Endothelial cell (in vitro differentiated cells): ENCODE data around the gene NIT1. TPM values are rescaled to one million over a fixed set of nuclear protein-coding genes. Genes with fewer than 3 reads are reported as not detected.
A peak's percentile ranks its signal among the peaks of the same experiment; 100 is the strongest.

Experiments
- DNase-seq: peaks from one replicate; pipeline ENCODE4 v3.0.0; 2021; ENCODE audit warnings: low spot score
- H3K27ac Mint-ChIP-seq: one replicate; pipeline ENCODE4 v1.8.0; 2021; ENCODE audit warnings: mixed read lengths, inconsistent platforms; ENCODE audit not compliant: unreplicated experiment
- H3K27me3 Mint-ChIP-seq: one replicate; pipeline ENCODE4 v1.8.0; 2021; ENCODE audit warnings: mild to moderate bottlenecking, moderate library complexity, mixed read lengths, inconsistent platforms; ENCODE audit not compliant: unreplicated experiment
- H3K36me3 Mint-ChIP-seq: one replicate; pipeline ENCODE4 v1.8.0; 2021; ENCODE audit warnings: mild to moderate bottlenecking, low read depth, mixed read lengths, inconsistent platforms; ENCODE audit not compliant: unreplicated experiment
- H3K4me1 Mint-ChIP-seq: one replicate; pipeline ENCODE4 v1.8.0; 2021; ENCODE audit warnings: mild to moderate bottlenecking, mixed read lengths, inconsistent platforms; ENCODE audit not compliant: unreplicated experiment
- H3K4me3 Mint-ChIP-seq: one replicate; pipeline ENCODE4 v1.8.0; 2021; ENCODE audit warnings: mild to moderate bottlenecking, mixed read lengths, inconsistent platforms; ENCODE audit not compliant: unreplicated experiment
- H3K9me3 Mint-ChIP-seq: one replicate; pipeline ENCODE4 v1.8.0; 2021; ENCODE audit warnings: mixed read lengths, inconsistent platforms; ENCODE audit not compliant: unreplicated experiment
- total RNA-seq: library from RNA; stranded (reverse); fragmentation: NEBNext Ultra II Directional; extraction: Animal tissue kit (Norgen Biotek cat#: 25700); gene quantifications from one replicate; pipeline ENCODE4 v1.2.1, GENCODE V29; 2021; ENCODE audit not compliant: unreplicated experiment
- TF ChIP-seq, protein P1 (sequence below): fragments of 200-600 bp; sonication (generic); IDR thresholded peaks from one replicate; pipeline ENCODE4 v1.5.0; 2021; ENCODE audit warnings: antibody characterized with exemption; ENCODE audit not compliant: unreplicated experiment

NIT1 gene
- total RNA-seq, 1 donor from 2014 or later: 20.5 TPM

DNA sequence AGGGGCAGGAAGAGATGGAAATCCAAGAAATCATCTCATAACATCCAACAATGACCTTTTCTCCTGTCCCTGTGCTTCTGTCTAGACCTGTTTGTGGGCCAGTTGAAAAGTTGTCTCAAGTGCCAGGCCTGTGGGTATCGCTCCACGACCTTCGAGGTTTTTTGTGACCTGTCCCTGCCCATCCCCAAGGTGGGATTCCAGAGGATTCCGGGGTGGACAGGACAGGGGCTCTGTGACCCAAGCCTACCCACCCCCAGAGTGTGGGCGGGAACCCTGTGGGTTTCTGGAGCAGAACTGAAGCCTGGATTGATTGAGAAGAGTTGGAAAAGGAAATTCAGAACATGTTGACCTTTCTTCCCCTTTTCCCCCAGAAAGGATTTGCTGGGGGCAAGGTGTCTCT is 45.9 kb downstream of the NIT1 start:
- Mint-ChIP-seq H3K4me1 (peaks cover 40% of the 10 kb centered on the region), H3K36me3 (peaks cover 25% of the 10 kb centered on the region)

GRCh38 chr1:161164901-161165610 is 47.2 kb downstream of the NIT1 start:
- H3K4me1 Mint-ChIP-seq: peaks cover 35% of the 10 kb centered on the region
- no peak for DNase-seq
- H3K27me3 Mint-ChIP-seq: peaks cover 12% of the 10 kb centered on the region
- H3K4me3 Mint-ChIP-seq: no peak overlapping the region
- peak overlapping the region; percentile 82 for H3K27ac Mint-ChIP-seq
- TF ChIP-seq, protein P1, sequence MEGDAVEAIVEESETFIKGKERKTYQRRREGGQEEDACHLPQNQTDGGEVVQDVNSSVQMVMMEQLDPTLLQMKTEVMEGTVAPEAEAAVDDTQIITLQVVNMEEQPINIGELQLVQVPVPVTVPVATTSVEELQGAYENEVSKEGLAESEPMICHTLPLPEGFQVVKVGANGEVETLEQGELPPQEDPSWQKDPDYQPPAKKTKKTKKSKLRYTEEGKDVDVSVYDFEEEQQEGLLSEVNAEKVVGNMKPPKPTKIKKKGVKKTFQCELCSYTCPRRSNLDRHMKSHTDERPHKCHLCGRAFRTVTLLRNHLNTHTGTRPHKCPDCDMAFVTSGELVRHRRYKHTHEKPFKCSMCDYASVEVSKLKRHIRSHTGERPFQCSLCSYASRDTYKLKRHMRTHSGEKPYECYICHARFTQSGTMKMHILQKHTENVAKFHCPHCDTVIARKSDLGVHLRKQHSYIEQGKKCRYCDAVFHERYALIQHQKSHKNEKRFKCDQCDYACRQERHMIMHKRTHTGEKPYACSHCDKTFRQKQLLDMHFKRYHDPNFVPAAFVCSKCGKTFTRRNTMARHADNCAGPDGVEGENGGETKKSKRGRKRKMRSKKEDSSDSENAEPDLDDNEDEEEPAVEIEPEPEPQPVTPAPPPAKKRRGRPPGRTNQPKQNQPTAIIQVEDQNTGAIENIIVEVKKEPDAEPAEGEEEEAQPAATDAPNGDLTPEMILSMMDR: no peak
- H3K9me3 Mint-ChIP-seq: no peaks in the 10 kb centered on the region
- H3K36me3 Mint-ChIP-seq: peaks cover 28% of the 10 kb centered on the region

More for the DNA sequence above, 45.9 kb downstream of the NIT1 start:
- H3K27me3 Mint-ChIP-seq: peaks cover 17% of the 10 kb centered on the region
- DNase-seq: no peak
- H3K27ac Mint-ChIP-seq: peak overlapping the region; percentile 61
- TF ChIP-seq, protein P1: no peak
- peak overlapping the region; percentile 53 for H3K4me3 Mint-ChIP-seq
- no peaks in the 10 kb centered on the region for H3K9me3 Mint-ChIP-seq

DNA sequence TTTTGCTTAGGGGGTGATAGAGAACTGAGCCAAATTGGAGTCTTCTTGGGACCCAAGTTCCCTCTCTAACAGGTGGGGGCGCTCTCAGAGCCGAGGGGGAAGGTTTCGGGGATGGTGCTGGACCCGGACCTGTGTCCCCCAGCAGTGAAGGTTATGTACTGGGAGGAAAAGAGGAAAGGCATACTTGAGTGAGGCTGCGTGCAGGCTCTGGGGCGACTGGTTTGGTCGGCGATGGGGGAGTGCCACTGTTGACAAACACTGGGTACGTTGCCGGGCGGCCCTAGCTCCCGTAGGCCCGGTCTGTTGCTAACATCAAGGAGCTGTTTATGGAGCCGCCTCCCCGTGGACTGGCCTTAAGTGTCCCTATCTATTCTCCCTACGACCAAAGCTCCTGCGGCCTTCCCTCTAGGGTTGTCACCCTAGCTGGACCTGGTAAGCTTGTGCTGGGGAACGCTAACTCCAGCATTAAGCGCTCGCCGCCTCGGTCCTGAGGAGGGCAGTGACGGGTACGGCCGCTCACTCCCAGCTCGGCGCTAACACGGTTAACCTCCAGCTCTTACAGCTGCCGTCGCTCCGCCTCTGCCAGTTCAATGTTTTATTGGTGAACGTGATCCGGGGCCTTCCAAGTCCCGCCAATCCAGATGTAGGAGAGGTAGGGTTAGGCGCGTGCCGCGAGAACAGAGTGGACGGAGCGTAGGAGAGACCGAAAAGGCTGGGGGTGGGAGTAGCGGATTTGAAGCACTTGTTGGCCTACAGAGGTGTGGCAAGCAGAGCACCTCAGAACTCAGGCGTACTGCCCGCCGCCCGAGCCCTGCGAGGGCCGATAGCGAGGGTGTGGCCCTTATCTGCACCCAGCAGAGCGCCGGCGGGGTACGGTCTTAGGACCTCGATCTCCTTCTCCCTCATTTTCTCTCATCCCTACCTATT is 48.1 kb downstream of the NIT1 start, which contains the start of gene PPOX:
Gene PPOX, plus strand, starts transcription at position 685 of the 927 bp plus-strand sequence. CDS start 422 bp downstream, outside the sequence.
- H3K4me1 Mint-ChIP-seq: peaks cover 33% of the 10 kb centered on the region
- H3K27me3 Mint-ChIP-seq: peaks cover 11% of the 10 kb centered on the region
- no peaks in the 10 kb centered on the region for H3K9me3 Mint-ChIP-seq
- TF ChIP-seq, protein P1: peak; percentile 26
- DNase-seq: peak; percentile 87
- peak within 1 kb of the TSS; percentile 94 for H3K4me3 Mint-ChIP-seq
- H3K36me3 Mint-ChIP-seq: peaks cover 30% of the 10 kb centered on the region
- H3K27ac Mint-ChIP-seq: peak within 1 kb of the TSS; percentile 98

- peak; percentile 31 for DNase-seq
- Mint-ChIP-seq H3K9me3 (no peaks in the 10 kb centered on the region), H3K36me3 (peaks cover 32% of the 10 kb centered on the region), H3K4me3 (peak overlapping the region; percentile 94), H3K27me3 (peaks cover 11% of the 10 kb centered on the region), H3K4me1 (peaks cover 26% of the 10 kb centered on the region), H3K27ac (peak overlapping the region; percentile 83)
- TF ChIP-seq, protein P1: no peak
Observed at GRCh38 chr1:161166669-161167548, 49.0 kb downstream of the NIT1 start.
